CD4-positive, alpha-beta T cell (primary cell): ENCODE results near the gene GPR160. TPM values are rescaled to one million over a fixed set of nuclear protein-coding genes. Genes with fewer than 3 reads are reported as not detected.

Source experiments
- ATAC-seq: fragments of 200-7000 bp; cut with Tn5 transposase; one replicate; pipeline ENCODE4 v1.10.0; 2022; ENCODE audit warnings: mild to moderate bottlenecking; ENCODE audit not compliant: poor library complexity
- CTCF ChIA-PET: fragments of 350-600 bp; sonication (Branson Sonifier 250); formaldehyde crosslinking; loops from one replicate; lab custom pipeline; 2021; ENCODE audit warnings: antibody characterized with exemption, inconsistent platforms; lab: Charles Lee
- POLR2A ChIA-PET: fragments of 350-600 bp; sonication (Branson Sonifier 250); formaldehyde crosslinking; loops from one replicate; lab custom pipeline; 2021; ENCODE audit warnings: antibody characterized with exemption, inconsistent platforms; lab: Charles Lee
- DNase-seq, 14 experiments: peaks; one replicate each; pipeline ENCODE4 v3.0.0-alpha.2; 2013 to 2020; ENCODE audit warnings: mixed read lengths in 2 of 14
- H3K27ac ChIP-seq, 2 donors: one replicate each; pipeline versions ENCODE4 v1.5.1 to v1.7.0; 2013; ENCODE audit warnings: low read length in 2 of 2, low read depth in 1 of 2, mild to moderate bottlenecking in 1 of 2
- H3K27me3 ChIP-seq, 2 experiments: 1 replicate in 1 of 2; 2 replicates in 1 of 2; pipeline versions ENCODE4 v1.6.1 to v1.7.0; 2013; ENCODE audit warnings: low read length in 2 of 2, control low read depth in 1 of 2, mild to moderate bottlenecking in 1 of 2, moderate library complexity in 1 of 2; ENCODE audit not compliant: insufficient read depth in 2 of 2, control insufficient read depth in 1 of 2
- H3K36me3 ChIP-seq: one replicate; pipeline ENCODE4 v1.6.1; 2013; ENCODE audit warnings: low read length, control low read depth; ENCODE audit not compliant: insufficient read depth
- H3K4me1 ChIP-seq: one replicate; pipeline ENCODE4 v1.6.1; 2013; ENCODE audit warnings: low read length, control low read depth; ENCODE audit not compliant: insufficient read depth
- H3K4me3 ChIP-seq: one replicate; pipeline ENCODE4 v1.5.1; 2013; ENCODE audit warnings: mild to moderate bottlenecking, low read length, moderate library complexity
- H3K9me3 ChIP-seq, 2 experiments: 1 replicate in 1 of 2; 2 replicates in 1 of 2; pipeline versions ENCODE4 v1.6.1 to v1.7.0; 2013; ENCODE audit warnings: low read length in 2 of 2, mild to moderate bottlenecking in 2 of 2, control low read depth in 1 of 2, moderate library complexity in 1 of 2; ENCODE audit not compliant: control insufficient read depth in 1 of 2, insufficient read depth in 1 of 2
- H3K27ac Mint-ChIP-seq: one replicate; pipeline ENCODE4 v1.8.0; 2020; ENCODE audit warnings: mixed read lengths
- H3K27me3 Mint-ChIP-seq: one replicate; pipeline ENCODE4 v1.8.0; 2021; ENCODE audit warnings: mixed read lengths
- H3K36me3 Mint-ChIP-seq: one replicate; pipeline ENCODE4 v1.8.0; 2021; ENCODE audit warnings: low read depth, mixed read lengths
- H3K4me1 Mint-ChIP-seq: one replicate; pipeline ENCODE4 v1.8.0; 2021; ENCODE audit warnings: low read depth, mixed read lengths
- H3K4me3 Mint-ChIP-seq: one replicate; pipeline ENCODE4 v1.8.0; 2020; ENCODE audit warnings: mild to moderate bottlenecking, mixed read lengths
- H3K9me3 Mint-ChIP-seq: one replicate; pipeline ENCODE4 v1.8.0; 2020; ENCODE audit warnings: mixed read lengths
- CTCF ChIP-seq: fragments of 200-600 bp; IDR thresholded peaks from one replicate; pipeline ENCODE4 v1.8.0; 2022; ENCODE audit warnings: antibody characterized with exemption, mild to moderate bottlenecking
- intact Hi-C, 2 experiments: fragments of 100-400 bp; cut with DNase I in 1 of 2; cut with micrococcal nuclease in 1 of 2; formaldehyde crosslinking; loops; one replicate each; pipeline versions ENCODE4 v1.15.1 to v1.9.0; 2023 to 2025; cut with DNase I, micrococcal nuclease
- total RNA-seq, 174 experiments: library from RNA in 2 of 174; stranded (reverse) in 2 of 174; gene quantifications; one replicate each; pipeline ENCODE4 v1.2.3 and lab custom pipeline; 2021 to 2026

The GPR160 gene
- total RNA-seq, 2 experiments from 2014 or later: 5.7 TPM

- H3K36me3 Mint-ChIP-seq: peaks cover 78% of the 10 kb centered on the region
- no peak overlapping the region for H3K27ac ChIP-seq
- no peak for DNase-seq
Observed at GRCh38 chr3:169992781-169993180, 45.0 kb upstream of the GPR160 start.

GRCh38 chr3:169993761-169994160 is 44.0 kb upstream of the GPR160 start:
- TF ChIP-seq CTCF: no peak
- Histone ChIP-seq H3K4me3 (no peak overlapping the region), H3K36me3 (peaks cover 45% of the 10 kb centered on the region), H3K4me1 (no peaks in the 10 kb centered on the region), H3K27ac (no peak overlapping the region), H3K9me3 (no peaks in the 10 kb centered on the region), H3K27me3 (no peaks in the 10 kb centered on the region)
- ChIA-PET CTCF (interaction anchor here (0.9 kb wide), 1 partner anchor 13 kb away, joined by 3 read pairs; no protein-coding TSS in a partner anchor), POLR2A (interaction anchor here (0.9 kb wide), 1 partner anchor 27 kb away, joined by 3 read pairs; no protein-coding TSS in a partner anchor)
- DNase-seq (no peak), ATAC-seq (no peak)
- Mint-ChIP-seq H3K4me1 (no peaks in the 10 kb centered on the region), H3K27me3 (no peaks in the 10 kb centered on the region), H3K9me3 (no peaks in the 10 kb centered on the region), H3K4me3 (no peak overlapping the region), H3K36me3 (peaks cover 72% of the 10 kb centered on the region), H3K27ac (no peak overlapping the region)
- intact Hi-C loops: no loop called here

More at GRCh38 chr3:169992781-169993180, 45.0 kb upstream of the GPR160 start:
- H3K27ac Mint-ChIP-seq: no peak overlapping the region
- Histone ChIP-seq H3K4me3 (no peak overlapping the region), H3K4me1 (no peaks in the 10 kb centered on the region), H3K9me3 (no peaks in the 10 kb centered on the region), H3K27me3 (no peaks in the 10 kb centered on the region), H3K36me3 (peaks cover 54% of the 10 kb centered on the region)
- H3K9me3 Mint-ChIP-seq: no peaks in the 10 kb centered on the region
- H3K4me3 Mint-ChIP-seq: no peak overlapping the region
- no peak for TF ChIP-seq CTCF
- no peaks in the 10 kb centered on the region for H3K27me3 Mint-ChIP-seq
- intact Hi-C loops: no loop called here
- H3K4me1 Mint-ChIP-seq: no peaks in the 10 kb centered on the region
- POLR2A ChIA-PET: interaction anchor here (0.9 kb wide), 1 partner anchor 28 kb away, joined by 3 read pairs; no protein-coding TSS in a partner anchor
- CTCF ChIA-PET: no interaction called here
- no peak for ATAC-seq

GRCh38 chr3:169996063-169996462 is 41.7 kb upstream of the GPR160 start:
- no peak overlapping the region for H3K27ac Mint-ChIP-seq
- ChIA-PET POLR2A (interaction anchor here (1.1 kb wide), 1 partner anchor 231 kb away, joined by 5 read pairs; the partner anchor contains the start of gene TERC), CTCF (interaction anchor here (1.4 kb wide), 1 partner anchor 29 kb away, joined by 4 read pairs; no protein-coding TSS in a partner anchor)
- intact Hi-C loops: no loop called here
- ATAC-seq: no peak
- TF ChIP-seq CTCF: no peak
- H3K9me3 ChIP-seq: no peaks in the 10 kb centered on the region
- H3K27me3 Mint-ChIP-seq: no peaks in the 10 kb centered on the region
- H3K36me3 ChIP-seq: peaks cover 31% of the 10 kb centered on the region
- H3K27ac ChIP-seq: no peak overlapping the region
- peaks cover 59% of the 10 kb centered on the region for H3K36me3 Mint-ChIP-seq
- no peaks in the 10 kb centered on the region for H3K4me1 Mint-ChIP-seq
- H3K4me3 ChIP-seq: no peak overlapping the region
- DNase-seq: no peak
- H3K4me1 ChIP-seq: no peaks in the 10 kb centered on the region
- no peaks in the 10 kb centered on the region for H3K27me3 ChIP-seq
- no peak overlapping the region for H3K4me3 Mint-ChIP-seq
- H3K9me3 Mint-ChIP-seq: no peaks in the 10 kb centered on the region
